GM15510 (cell line): ENCODE measurements around the gene GDPD5.

Experiments used
- POLR2A ChIP-seq: IDR thresholded peaks from 3 replicates; pipeline ENCODE4 v1.6.1; 2011; ENCODE audit warnings: borderline replicate concordance; ENCODE audit not compliant: insufficient read length; ENCODE audit errors: extremely low read depth

GDPD5 gene

GRCh38 chr11:75422248-75423231 is 103.2 kb downstream of the GDPD5 start:
- no peak for TF ChIP-seq POLR2A

- no peak for TF ChIP-seq POLR2A
Measured at GRCh38 chr11:75421902-75422247, 103.9 kb downstream of the GDPD5 start.

- no peak for TF ChIP-seq POLR2A
Measured at GRCh38 chr11:75421035-75421602, 104.6 kb downstream of the GDPD5 start.

GRCh38 chr11:75420224-75421034 is 105.3 kb downstream of the GDPD5 start:
- TF ChIP-seq POLR2A = no peak

GRCh38 chr11:75413864-75414263 is 111.9 kb downstream of the GDPD5 start:
- TF ChIP-seq POLR2A = no peak

GRCh38 chr11:75408957-75409219 is 116.9 kb downstream of the GDPD5 start:
- TF ChIP-seq POLR2A = no peak

- no peak for TF ChIP-seq POLR2A
Measured at GRCh38 chr11:75406338-75406777, 119.4 kb downstream of the GDPD5 start.

- TF ChIP-seq POLR2A = no peak
Measured at GRCh38 chr11:75403983-75404658, 121.6 kb downstream of the GDPD5 start.

- no peak for TF ChIP-seq POLR2A
Measured at GRCh38 chr11:75403037-75403436, 122.7 kb downstream of the GDPD5 start.

GRCh38 chr11:75402002-75402773 is 123.6 kb downstream of the GDPD5 start:
- no peak for TF ChIP-seq POLR2A

GRCh38 chr11:75400146-75400865 is 125.4 kb downstream of the GDPD5 start:
- TF ChIP-seq POLR2A = no peak

- peak; percentile 99 for TF ChIP-seq POLR2A
Measured at GRCh38 chr11:75399344-75400145, 126.2 kb downstream of the GDPD5 start, which contains the start of gene RPS3. Gene RPS3 (plus strand): TSS chr11:75399518. CDS start chr11:75399548, 30 bp downstream.

- no peak for TF ChIP-seq POLR2A
Measured at GRCh38 chr11:75398906-75399305, 126.8 kb downstream of the GDPD5 start.

- TF ChIP-seq POLR2A = no peak
Measured at GRCh38 chr11:75394085-75394840, 131.5 kb downstream of the GDPD5 start.
